ENCODE data around the gene MSI2. TPM values are rescaled to one million over a fixed set of nuclear protein-coding genes. Genes with fewer than 3 reads are reported as not detected.

Gene MSI2
- total RNA-seq, 1 donor from 2014 or later: 54.9 TPM

DNA sequence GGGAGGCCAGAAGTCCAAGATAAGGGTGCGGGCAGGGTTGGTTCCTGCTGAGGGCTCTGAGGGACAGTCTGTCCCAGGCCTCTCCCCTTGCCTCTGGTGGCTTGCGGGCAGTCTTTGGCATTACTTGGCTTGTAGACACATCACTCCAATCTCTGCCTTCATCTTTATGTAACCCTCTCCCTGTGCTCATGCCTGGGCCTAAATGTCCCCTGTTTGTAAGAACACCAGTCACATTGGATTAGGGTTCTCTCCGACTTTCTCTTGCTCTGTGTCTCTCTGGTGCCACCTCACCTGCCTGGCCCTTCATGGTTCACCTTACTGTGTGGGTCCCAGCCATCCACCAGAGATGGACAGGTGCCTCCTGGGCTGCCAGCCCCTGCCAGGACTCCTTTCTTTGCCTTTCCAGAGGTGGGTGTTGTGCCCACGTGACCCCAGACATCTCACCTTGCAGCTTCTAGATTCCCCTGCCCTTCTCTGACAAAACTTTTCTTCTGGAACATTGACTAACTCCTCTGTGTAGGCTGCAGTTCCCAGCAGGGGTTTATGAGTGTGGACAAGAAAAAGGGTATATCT, 205.8 kb downstream of the MSI2 start:
- no peak for DNase-seq

DNA sequence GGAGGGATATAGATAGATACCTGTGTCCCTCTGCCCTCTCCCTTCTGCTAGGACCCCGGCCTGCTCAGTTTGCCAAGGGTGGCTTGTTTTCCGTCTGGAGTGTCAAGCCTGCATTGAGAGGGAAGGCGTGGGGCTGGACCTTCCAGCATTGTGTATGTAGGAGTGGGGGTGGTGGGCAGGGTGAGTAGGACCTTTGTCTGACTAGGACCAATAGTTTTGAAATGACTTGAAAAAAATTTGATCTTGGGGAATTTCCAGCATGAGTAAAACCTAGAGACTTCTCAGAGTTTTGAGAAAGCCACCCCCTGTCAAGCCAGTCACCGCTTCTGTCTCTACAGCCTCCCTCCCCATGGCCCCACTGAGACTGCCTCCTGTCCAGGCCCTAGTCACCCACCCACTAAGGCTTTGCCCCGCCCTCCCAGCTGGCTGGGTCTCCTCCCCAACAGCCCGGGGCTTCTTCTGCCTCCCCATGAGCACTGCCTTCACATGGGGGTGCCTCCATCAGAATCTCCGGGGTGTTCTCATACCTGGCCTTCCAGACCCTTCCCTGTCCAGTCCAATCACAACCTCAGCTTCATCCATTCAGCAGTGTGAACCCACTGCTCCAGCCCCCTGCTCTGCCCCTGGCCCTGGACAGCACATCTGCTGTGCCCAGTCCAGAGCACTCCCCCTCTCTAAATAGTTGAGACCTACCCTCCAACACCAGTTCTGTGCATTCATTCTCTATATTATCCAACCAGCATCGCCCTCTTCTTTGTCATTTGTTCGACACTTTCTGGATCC, 207.0 kb downstream of the MSI2 start:
- DNase-seq: no peak

DNA sequence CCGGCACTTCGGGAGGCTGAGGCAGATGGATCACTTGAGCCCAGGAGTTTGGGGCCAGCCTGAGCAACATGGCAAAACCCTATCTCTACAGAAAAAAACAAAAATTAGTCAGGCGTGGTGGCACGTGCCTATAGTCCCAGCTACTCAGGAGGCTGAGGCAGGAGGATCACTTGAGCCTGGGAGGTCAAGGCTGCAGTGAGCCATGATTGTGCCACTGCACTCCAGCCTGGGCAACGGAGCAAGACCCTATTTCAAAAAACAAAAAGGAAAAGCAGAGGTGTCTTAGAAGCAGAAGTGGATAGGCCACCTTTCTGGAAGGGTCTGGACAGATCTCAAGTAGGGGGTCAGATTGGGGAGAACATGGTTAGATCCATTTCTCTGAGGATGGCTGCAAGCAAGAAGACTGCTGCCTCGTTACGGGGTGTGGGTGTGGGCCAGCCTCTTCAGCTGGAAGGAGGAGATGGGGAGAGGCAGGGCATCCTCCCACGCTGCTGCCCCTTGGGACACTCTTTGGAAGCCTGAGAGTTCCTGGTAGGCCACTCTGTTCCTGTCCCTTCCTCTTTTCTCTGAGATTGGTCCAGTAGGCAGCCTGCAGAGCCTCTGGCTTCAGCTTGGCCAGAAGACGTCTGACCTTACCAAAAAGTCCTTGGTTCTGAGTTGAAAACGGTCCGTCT, 208.0 kb downstream of the MSI2 start:
- DNase-seq: no peak

DNA sequence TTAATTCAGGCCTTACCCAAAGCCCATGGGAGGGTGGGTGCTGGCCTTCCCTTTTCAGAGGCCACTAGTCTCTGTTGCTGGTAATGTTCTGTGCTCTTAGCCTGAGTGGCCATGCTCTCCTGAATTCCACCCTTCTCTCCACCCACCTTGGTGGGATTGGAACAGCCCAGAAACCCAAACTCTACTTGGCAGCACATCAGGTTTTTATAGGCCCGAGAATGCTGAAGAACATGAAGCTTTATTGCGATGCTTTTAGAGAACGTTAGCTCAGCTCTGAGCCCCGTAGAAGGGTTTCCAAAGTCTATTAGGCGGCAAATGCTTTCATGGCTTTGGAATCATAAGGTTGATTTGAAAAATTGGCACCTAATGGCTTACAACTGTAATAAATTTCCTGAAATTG, 209.3 kb downstream of the MSI2 start:
- peak; percentile 46 for DNase-seq

DNA sequence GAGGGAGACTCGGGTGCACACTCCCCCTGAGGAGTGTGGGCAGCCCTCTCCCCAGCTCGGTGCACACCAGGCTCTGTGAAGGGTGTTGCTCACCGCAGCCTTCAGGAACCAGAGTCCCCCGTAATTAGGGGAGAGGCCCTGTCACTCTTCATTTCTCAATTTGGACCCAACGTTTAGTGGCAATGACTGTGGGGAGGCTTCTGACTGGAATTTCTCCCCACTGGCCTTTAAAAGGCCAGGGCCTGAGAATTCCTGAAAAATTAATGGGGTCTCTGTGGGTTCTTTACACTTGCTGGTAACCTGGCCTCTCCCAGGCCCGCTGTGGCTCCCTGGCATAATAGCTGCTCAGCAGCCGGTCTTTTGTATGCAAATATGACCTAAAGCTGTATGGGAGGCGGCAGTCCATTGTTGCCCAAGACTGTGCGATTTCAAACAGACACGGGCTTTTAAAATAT, 209.7 kb downstream of the MSI2 start:
- DNase-seq: no peak

DNA sequence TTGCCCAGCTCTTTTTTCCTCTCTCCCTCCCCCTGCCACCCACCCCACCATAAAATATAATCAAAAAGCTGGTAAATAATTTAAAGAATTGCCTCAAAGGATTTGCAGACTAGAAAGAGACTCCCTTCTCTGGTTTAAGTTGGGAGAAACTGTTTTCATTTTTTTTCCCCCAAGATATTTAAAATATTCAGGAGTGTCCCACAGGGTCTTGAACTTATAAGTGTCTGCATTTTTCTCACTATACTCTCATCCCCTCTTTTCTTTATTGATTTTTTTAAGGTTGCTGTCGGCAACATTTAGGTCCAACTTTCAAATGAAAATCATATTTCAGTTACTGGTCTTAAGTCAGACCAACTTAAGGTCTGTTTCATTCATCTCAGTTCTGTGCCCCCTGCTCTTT, 210.2 kb downstream of the MSI2 start:
- no peak for DNase-seq

DNA sequence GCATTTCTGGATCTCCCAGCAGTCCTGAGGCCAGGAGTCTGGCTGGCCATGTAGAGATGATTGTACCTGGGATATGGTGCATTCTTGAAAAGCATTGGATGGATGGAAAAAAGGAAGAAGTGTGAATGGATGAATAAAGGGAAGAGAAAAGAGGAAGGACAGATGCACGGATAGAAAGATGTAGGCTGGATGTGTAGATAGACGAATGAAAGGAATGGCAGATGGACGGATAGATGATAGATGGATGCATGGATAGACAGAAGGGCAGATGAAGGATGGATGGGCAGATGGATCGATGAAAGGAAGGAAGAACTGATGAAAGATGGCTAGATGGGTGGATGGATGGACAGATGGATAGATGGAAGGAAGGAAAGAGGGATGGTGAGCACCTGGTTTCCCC, 210.9 kb downstream of the MSI2 start:
- DNase-seq: no peak

DNA sequence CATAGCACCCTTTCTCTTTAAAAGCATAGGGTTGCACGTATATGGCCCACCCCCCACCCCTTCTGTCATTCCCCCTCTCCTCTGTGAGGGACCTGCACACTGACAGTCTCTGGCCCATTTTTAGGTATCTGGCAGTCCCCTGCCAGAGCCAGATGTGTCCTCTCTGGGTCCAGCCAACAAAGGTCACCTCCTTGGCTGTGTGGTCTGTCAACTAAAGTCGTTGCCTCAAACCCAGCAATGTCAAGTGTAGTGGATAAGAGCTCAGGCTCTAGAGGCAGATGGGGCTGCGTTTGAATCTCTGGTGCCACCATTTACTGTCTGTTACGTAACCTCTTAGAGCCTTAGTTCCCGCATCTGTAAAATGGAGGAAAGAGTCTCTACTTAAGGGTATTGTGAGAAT, 211.5 kb downstream of the MSI2 start:
- no peak for DNase-seq

DNA sequence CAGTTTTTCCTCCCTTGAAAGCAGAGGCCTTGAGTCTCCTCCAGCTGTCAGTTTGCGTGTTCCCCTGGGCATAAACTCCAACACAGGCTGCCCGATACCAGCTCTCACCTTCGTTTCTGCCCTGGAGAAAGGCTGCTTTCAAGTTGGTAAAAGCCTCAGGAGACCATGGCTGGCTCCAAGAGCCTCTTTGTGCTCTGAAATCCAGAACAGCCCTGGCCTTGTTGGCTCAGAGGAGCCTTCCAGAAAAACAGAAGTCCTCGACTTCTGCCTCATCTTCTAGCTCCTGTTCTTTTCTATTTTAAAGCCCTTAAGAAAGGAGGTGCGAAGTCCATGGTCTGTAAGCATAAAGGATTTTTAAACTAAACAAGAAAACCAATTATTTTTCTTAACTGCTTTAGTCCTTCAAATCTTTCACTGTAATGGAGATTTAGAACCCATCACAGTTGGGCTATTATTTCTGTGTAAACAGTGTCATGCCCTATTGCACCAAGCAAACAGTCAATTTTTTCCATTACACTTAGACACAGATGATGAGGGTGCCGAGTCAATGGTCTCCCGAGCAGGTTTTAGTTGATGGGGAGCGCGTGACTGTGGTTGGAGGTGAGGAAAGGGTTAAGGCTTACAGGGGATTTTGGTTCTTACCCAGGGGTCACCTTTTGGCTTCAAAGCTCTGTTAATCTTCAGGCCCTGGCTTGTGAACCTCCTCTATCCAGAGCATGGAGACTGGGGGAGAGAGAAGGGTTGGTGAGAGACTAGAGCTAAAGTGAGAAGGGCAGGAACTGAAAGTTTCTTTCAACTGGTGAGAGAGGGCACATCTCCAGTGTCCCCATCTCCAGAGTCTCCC, 212.8 kb downstream of the MSI2 start:
- DNase-seq: no peak

DNA sequence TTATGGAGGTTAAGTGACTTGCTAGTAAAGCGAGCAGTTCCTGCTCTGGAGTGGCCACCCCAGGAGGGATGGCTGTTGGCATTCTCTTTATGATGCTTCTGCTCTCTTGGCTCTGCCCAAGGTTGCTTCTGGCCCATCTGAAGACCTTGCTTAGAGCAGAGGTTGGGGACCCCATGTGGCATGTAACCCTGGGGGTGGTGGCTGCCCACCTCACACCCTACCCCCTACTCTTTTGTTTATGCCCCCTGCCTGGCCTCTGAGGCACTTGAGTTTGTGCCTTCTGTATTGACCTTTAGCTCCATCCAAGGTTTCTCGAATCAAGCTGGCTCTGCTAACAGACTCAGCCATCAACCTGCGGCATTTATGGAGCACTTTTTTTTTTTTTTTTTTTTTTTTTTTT, 214.6 kb downstream of the MSI2 start:
- DNase-seq: no peak

DNA sequence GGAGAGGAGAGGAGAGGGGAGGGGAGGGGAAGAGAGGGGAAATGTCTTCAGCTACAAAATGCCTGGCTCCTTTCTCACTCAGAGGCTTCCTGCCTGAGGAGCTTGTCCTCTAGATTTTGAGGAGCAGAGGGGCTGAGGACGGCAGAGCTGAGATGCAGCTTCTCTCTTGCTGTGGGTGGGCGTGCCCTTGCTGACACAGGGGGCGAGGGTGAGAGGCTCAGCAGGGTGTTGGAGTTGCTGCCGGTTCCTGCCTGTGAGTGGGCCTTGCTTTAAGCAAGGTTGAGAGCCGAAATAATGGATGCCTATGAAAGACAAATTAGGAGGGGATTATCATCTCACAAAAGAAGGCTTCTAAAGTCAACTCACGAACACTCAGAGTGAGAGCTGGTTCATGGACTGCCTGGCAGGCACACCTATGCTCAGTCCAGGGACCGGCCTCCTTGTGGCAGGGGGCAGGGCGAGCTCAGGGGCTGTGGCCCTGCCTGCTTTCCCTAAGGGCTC, 215.6 kb downstream of the MSI2 start:
- DNase-seq: no peak

DNA sequence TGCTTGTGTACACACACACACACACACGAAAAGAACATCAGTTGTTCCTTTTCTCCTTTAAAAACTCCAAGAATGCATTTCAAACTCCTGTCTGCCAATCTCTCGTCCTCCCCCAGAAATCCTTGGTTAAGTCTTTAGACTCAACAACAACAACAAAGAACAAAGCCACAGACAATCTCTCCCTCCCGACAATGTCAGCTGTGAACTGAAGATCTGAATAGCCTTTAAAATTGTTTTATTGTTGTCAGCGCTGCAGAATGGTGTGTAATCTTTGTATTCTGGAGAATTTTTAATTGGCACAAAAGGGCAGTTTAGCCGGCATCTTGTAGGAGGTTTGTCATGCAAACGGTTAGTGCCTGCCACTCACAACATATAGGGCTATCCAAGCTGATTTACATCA, 219.5 kb downstream of the MSI2 start:
- DNase-seq: no peak

DNA sequence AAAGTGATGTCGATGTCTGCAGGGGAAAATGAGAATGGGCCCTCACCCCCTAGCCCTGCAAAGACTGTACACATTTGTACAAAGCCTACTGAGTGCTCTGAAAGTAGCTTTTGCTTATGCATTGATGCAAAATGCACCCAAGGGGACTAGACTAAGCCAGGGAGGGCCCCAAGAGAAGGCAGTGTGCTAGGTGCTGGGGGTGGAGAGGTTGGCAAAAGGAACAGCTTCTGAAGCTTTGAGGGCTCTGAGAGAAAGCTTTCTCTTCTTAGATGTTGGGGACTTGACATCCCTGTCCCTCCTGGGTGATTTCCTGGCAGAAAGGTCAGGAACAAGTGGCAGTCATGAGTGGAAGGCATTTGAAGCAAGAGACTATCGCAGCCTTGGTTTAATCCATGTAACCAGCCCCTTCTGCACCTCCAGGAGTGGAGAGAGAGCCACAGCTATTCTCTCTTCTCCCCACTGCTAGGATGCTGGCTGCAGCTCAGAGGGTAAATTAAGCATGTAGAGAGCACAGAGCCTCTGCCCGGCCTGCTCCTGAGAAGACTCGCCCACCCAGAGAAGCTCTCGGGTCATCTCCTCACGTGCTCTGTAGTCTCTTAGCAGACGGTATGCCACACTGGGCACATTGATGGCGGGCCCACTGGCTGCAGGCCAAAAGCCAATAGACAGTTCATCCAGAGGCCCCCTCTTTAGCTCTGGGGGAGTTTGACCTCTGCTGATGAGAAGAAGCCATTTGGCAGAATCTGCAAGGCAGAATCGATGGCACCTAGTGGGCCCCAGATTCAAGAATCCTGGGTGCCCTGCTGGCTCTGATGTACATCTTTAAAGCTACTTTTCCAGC, 221.4 kb downstream of the MSI2 start:
- DNase-seq: no peak

DNA sequence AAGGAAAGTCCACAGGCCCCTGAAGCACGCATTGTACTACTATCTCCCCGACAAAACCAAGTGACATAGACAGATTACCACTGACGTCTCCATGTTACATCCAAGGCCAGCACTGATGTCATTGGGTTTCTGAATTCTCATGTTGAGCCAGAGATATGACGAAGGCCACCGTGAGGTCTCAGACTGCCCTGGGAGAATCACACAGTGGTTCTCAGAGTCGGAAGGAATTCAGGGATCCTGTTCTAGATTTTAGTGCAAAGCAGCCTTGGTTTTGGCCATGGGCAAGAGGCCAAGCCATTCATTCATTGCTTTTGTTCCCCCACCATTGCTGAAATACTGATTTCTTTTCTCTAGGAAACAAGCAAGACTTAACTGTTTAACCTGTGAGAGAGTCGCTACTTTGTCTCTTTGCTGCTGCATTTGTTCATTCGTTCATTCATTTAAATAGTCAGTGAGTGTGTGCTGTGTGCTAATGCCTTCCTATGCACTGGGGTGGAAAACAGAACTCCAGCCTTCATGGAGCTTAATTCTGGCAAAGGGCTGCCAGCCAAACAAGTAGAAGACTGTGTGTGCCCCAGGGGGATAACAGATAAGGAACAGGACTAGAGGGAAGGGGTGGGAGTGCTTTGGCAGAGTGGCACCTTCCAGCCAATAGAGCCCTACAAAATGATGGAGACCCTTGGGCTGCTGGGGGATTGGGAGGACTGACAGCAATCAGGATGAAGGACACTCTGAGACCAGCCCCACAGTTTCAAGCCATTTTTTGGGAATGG, 222.3 kb downstream of the MSI2 start:
- DNase-seq: no peak

DNA sequence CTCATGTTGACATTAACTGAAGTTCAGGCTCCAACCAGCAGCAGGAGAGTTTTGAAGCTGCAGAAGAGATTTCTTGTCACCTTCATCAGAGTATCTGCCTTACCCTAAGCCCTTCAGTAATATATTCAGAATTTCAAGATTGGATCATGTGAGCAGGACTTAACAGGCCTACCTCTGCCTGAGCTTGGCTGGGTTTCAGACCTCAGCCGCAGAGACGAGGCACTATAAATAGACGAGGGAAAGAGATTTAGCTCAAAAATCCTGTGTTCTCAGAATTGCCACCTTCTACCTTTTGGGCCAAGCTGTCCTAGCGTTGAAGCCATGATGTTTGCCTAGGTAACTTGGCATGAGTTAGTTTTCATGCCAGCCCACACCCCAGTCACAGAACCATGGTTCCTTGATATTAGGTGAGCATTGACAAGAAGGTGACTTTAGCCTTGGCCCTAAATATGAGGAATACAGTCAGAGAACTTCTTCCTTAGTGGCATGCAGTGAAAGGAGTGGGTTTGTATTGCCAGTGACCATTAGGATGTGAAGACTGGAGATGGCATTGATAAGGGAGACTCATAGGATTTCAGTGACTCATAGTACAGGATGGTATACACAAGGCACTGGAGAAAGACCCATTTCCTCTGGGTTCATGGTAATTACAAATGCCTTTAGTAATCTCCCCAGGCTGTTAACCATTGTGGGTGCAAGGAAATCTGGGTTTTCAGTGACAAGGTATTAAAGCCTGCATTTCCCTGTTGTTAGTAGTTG, 224.3 kb downstream of the MSI2 start:
- peak; percentile 44 for DNase-seq

DNA sequence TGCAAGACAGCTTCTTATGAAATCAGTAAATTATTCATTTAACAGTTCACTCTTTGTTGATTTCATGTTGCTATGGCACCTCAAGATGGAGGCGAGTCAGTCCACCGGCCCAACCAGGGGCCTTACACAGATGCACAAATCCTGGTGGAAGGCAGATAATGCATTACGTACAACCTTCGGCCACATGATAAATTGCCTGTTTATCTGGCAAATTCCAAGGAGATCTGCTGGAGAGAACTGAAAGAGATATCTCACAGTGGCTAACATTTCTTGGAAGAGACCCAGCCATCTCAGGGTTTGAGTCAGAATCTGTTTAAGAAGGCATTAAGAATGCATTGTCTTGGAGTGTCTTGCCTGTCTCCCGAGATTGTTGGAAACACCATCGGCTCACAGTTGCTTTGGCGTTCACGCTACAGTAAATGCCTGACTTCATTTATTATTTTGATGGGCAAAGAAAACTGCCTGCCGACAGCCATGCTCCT, 225.6 kb downstream of the MSI2 start:
- peak; percentile 60 for DNase-seq

DNA sequence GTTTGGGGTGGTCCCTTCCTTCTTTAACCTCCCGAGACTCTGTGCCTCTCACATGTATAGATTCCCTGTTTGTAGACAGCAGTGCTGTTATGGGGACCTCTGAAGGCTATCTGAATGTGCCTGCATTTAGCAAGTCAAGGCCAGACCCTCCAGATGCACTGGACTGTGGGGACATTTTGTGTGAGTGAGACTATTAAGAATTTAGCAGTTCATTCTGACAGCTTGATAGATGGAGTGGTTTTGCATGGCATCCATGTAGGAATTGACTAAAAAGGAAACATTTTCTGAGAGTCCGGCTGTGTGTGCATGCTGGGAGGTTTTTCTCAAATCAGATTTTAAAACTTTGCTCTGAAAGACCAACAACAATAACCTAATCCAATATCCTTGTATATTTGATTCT, 226.3 kb downstream of the MSI2 start:
- DNase-seq: no peak

DNA sequence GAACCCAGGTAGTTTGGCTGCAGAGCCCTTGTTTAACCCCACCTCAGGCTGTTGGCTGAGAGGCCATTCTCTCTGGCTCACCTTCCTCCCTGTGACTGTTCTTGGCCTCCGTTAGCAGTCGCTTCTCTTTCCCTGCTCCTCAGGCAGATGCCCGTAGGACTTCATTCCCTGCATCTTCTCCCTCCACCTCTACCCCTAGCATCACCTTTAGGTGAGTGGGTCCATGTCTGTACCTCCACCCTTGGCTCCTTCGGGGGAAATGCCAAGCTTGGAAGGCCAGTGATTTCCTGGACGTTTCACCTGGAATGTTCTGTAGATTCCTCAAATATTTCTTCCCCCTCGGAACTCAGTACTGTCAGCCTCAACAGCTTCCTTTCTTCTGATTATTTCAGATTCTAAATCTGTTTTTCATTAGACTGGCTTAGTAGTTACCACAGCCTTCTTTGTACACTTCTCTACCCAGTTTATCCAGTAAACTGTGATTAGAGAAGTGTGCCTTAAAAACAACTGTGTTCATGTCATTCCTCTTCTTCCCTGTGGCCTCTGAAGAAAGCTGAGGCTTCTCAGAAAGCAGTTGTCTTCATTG, 227.9 kb downstream of the MSI2 start:
- no peak for DNase-seq

DNA sequence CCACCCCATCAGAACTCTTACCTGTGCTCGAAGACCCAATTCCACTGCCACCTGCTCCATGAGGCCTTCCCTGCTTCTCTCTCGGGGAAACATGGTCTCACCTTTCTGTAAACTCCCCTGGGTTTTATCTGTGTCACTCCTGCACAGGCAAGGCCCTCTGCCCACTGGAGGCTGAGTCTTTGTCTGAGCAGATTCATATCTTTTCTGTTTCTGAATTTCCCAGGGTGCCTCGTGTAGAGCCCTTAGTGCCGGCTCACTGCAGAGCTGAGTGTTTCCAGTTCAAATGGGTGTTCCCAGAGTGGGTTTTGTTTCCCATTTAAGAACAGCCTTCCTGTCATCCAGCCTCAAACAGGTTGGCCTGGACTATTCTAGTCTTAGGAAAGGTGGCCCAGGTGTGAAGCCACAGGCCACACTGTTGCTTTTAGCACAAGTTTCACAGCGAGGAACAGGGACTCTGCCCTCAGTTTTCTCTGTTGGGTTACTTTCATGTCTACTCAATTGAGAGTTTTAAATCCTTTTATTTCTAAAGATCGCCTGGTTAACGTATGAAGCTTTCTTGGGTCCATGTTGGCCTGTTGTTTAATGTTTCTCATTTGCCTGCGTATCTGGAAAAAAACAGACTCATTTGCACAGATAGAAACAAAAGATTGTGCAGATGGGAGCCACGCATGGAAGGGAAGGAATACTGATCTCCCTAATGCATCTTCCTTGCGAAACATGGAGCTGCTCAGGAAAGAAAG, 228.7 kb downstream of the MSI2 start:
- DNase-seq: no peak
